NCI-H2029 treated with DMSO at 0.1 percent for 48 hours (cell line): Measurements from ENCODE around the gene METTL27.
"Not testable (repeated sequence)": the region's sequence is repeated elsewhere in the genome, so short reads cannot be mapped to it uniquely, and the experiment has no call there.

ENCODE experiments used
- DNase-seq: peaks from one replicate; lab custom pipeline; 2025; lab: John Stamatoyannopoulos, UW

Gene METTL27

GRCh38 chr7:73869011-73869798 lies 26.9 kb upstream of the METTL27 start:
- DNase-seq: no peak

- no peak for DNase-seq
Measured at GRCh38 chr7:73866446-73866767, 24.1 kb upstream of the METTL27 start.

GRCh38 chr7:73865738-73866445 lies 23.6 kb upstream of the METTL27 start:
- DNase-seq: no peak

- DNase-seq: no peak
Measured at GRCh38 chr7:73864981-73865711, 22.8 kb upstream of the METTL27 start.

GRCh38 chr7:73861305-73861704 lies 19.0 kb upstream of the METTL27 start:
- DNase-seq: no peak

GRCh38 chr7:73860859-73861258 lies 18.5 kb upstream of the METTL27 start, which contains the start of gene TMEM270:
Gene TMEM270, plus strand, starts transcription at chr7:73861159. Its CDS starts 36 bp downstream, at chr7:73861195.
- no peak for DNase-seq

GRCh38 chr7:73858807-73859206 lies 16.5 kb upstream of the METTL27 start:
- DNase-seq: no peak

GRCh38 chr7:73856941-73857340 lies 14.6 kb upstream of the METTL27 start:
- no peak for DNase-seq

- DNase-seq: no peak
Measured at GRCh38 chr7:73852500-73852899, 10.2 kb upstream of the METTL27 start.

- no peak for DNase-seq
Measured at GRCh38 chr7:73851410-73852338, 9.4 kb upstream of the METTL27 start.

GRCh38 chr7:73850781-73851207 lies 8.5 kb upstream of the METTL27 start:
- DNase-seq: no peak

GRCh38 chr7:73847941-73848723 lies 5.8 kb upstream of the METTL27 start:
- DNase-seq: no peak

- not testable (repeated sequence) for DNase-seq
Measured at GRCh38 chr7:73845701-73846195, 3.4 kb upstream of the METTL27 start.

GRCh38 chr7:73844848-73845460 lies 2.6 kb upstream of the METTL27 start:
- DNase-seq: no peak

- no peak for DNase-seq
Measured at GRCh38 chr7:73844131-73844547, 1.8 kb upstream of the METTL27 start.

- no peak for DNase-seq
Measured at GRCh38 chr7:73841689-73842066, 638 bp downstream of the METTL27 start.

- no peak for DNase-seq
Measured at GRCh38 chr7:73840715-73841379, 1.5 kb downstream of the METTL27 start.

GRCh38 chr7:73839743-73840714 lies 2.3 kb downstream of the METTL27 start:
- no peak for DNase-seq
